Type B pancreatic cell (in vitro differentiated cells): ENCODE measurements around the gene ADAMTS20. TPM values are rescaled to one million over a fixed set of nuclear protein-coding genes. Genes with fewer than 3 reads are reported as not detected.

ENCODE experiments used
- DNase-seq: peaks from one replicate; pipeline ENCODE4 v3.0.0; 2021; ENCODE audit warnings: mixed read lengths; ENCODE audit not compliant: unreplicated experiment; ENCODE audit errors: extremely low spot score
- H3K27ac Mint-ChIP-seq: 2 replicates; pipeline ENCODE4 v1.8.0; 2021; ENCODE audit warnings: mild to moderate bottlenecking, mixed read lengths
- H3K27me3 Mint-ChIP-seq: 2 replicates; pipeline ENCODE4 v1.8.0; 2021; ENCODE audit warnings: mixed read lengths
- H3K36me3 Mint-ChIP-seq: 2 replicates; pipeline ENCODE4 v1.8.0; 2021; ENCODE audit warnings: mixed read lengths
- H3K4me1 Mint-ChIP-seq: one replicate; pipeline ENCODE4 v1.8.0; 2021; ENCODE audit warnings: mixed read lengths; ENCODE audit not compliant: unreplicated experiment
- H3K4me3 Mint-ChIP-seq: 2 replicates; pipeline ENCODE4 v1.8.0; 2021; ENCODE audit warnings: mild to moderate bottlenecking, mixed read lengths
- H3K9me3 Mint-ChIP-seq: 2 replicates; pipeline ENCODE4 v1.8.0; 2021; ENCODE audit warnings: mixed read lengths
- total RNA-seq: library from RNA; stranded (reverse); gene quantifications from 2 replicates; pipeline ENCODE4 v1.2.1, GENCODE V29; 2021; ENCODE audit warnings: low replicate concordance
- TF ChIP-seq, protein P1 (sequence below): fragments of 200-600 bp; sonication (generic); conservative IDR thresholded peaks from 2 replicates; pipeline ENCODE4 v1.5.0; 2021; ENCODE audit warnings: antibody characterized with exemption, mild to moderate bottlenecking

ADAMTS20 gene
- total RNA-seq, 1 donor from 2014 or later = 3.1 TPM

GRCh38 chr12:43585676-43586075 lies 33.7 kb upstream of the ADAMTS20 start:
- no peak for DNase-seq
- TF ChIP-seq, protein P1, sequence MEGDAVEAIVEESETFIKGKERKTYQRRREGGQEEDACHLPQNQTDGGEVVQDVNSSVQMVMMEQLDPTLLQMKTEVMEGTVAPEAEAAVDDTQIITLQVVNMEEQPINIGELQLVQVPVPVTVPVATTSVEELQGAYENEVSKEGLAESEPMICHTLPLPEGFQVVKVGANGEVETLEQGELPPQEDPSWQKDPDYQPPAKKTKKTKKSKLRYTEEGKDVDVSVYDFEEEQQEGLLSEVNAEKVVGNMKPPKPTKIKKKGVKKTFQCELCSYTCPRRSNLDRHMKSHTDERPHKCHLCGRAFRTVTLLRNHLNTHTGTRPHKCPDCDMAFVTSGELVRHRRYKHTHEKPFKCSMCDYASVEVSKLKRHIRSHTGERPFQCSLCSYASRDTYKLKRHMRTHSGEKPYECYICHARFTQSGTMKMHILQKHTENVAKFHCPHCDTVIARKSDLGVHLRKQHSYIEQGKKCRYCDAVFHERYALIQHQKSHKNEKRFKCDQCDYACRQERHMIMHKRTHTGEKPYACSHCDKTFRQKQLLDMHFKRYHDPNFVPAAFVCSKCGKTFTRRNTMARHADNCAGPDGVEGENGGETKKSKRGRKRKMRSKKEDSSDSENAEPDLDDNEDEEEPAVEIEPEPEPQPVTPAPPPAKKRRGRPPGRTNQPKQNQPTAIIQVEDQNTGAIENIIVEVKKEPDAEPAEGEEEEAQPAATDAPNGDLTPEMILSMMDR = no peak
- H3K4me1 Mint-ChIP-seq = no peaks in the 10 kb centered on the region
- H3K27ac Mint-ChIP-seq = no peak overlapping the region
- no peaks in the 10 kb centered on the region for H3K27me3 Mint-ChIP-seq
- H3K36me3 Mint-ChIP-seq = no peaks in the 10 kb centered on the region
- H3K4me3 Mint-ChIP-seq = no peak overlapping the region
- no peaks in the 10 kb centered on the region for H3K9me3 Mint-ChIP-seq

DNA sequence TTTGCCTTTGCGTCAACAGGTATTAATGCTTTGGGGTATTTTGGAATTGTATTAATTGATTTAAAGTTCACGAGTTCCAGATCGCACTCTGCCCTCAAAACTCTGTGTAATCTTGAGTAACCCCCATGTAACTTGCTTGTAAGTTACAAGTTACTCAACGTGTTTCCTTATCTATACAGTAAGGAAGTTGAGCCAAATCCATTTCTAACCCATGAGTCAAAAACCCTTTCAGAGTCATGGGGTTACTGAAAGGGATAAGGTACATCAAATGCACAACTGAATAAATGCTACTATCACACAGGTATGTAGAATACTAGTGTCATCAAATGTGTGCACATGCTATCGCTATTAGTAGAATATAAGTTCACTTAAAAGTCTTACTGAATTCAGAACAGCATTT lies 28.6 kb upstream of the ADAMTS20 start:
- TF ChIP-seq, protein P1 = no peak
- peaks cover 3% of the 10 kb centered on the region for H3K27me3 Mint-ChIP-seq
- H3K4me3 Mint-ChIP-seq = no peak overlapping the region
- H3K36me3 Mint-ChIP-seq = no peaks in the 10 kb centered on the region
- H3K9me3 Mint-ChIP-seq = no peaks in the 10 kb centered on the region
- H3K4me1 Mint-ChIP-seq = peaks cover 12% of the 10 kb centered on the region
- no peak overlapping the region for H3K27ac Mint-ChIP-seq
- DNase-seq = no peak

DNA sequence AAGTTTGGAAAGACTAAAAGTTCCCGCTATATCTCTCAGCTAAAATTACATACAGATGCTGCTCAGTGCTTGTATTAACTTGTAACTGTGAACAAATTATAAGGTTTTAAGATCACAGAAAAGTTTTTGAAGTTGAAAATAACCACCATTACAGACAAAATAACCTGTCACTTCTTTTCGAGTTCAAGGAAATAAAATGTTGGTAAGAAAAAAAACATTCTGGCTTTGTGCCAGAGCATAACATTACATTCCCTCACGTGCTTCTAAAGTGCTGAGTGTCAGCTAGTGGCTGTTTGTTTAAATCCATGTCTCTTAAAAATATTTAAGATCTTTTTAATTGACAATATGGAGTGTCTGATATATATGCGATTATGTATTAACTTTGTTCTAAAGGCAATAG lies 27.2 kb upstream of the ADAMTS20 start:
- peaks cover 3% of the 10 kb centered on the region for H3K27me3 Mint-ChIP-seq
- H3K27ac Mint-ChIP-seq = peak overlapping the region; percentile 73
- no peaks in the 10 kb centered on the region for H3K9me3 Mint-ChIP-seq
- peaks cover 12% of the 10 kb centered on the region for H3K4me1 Mint-ChIP-seq
- no peaks in the 10 kb centered on the region for H3K36me3 Mint-ChIP-seq
- no peak for DNase-seq
- TF ChIP-seq, protein P1 = no peak
- H3K4me3 Mint-ChIP-seq = peak overlapping the region; percentile 66

- Mint-ChIP-seq H3K36me3 (no peaks in the 10 kb centered on the region), H3K27ac (peak overlapping the region; percentile 73), H3K4me1 (peaks cover 12% of the 10 kb centered on the region), H3K9me3 (no peaks in the 10 kb centered on the region), H3K27me3 (peaks cover 3% of the 10 kb centered on the region), H3K4me3 (peak overlapping the region; percentile 66)
- no peak for DNase-seq
- TF ChIP-seq, protein P1 = no peak
Observed at GRCh38 chr12:43578782-43579181, 26.8 kb upstream of the ADAMTS20 start.

- H3K9me3 Mint-ChIP-seq = no peaks in the 10 kb centered on the region
- H3K27ac Mint-ChIP-seq = no peak overlapping the region
- H3K36me3 Mint-ChIP-seq = no peaks in the 10 kb centered on the region
- TF ChIP-seq, protein P1 = no peak
- no peak overlapping the region for H3K4me3 Mint-ChIP-seq
- H3K4me1 Mint-ChIP-seq = peaks cover 12% of the 10 kb centered on the region
- DNase-seq = no peak
- H3K27me3 Mint-ChIP-seq = peaks cover 3% of the 10 kb centered on the region
Observed at GRCh38 chr12:43577381-43577780, 25.4 kb upstream of the ADAMTS20 start.

- H3K36me3 Mint-ChIP-seq = no peaks in the 10 kb centered on the region
- peaks cover 3% of the 10 kb centered on the region for H3K27me3 Mint-ChIP-seq
- H3K4me3 Mint-ChIP-seq = no peak overlapping the region
- DNase-seq = no peak
- no peaks in the 10 kb centered on the region for H3K9me3 Mint-ChIP-seq
- peaks cover 12% of the 10 kb centered on the region for H3K4me1 Mint-ChIP-seq
- TF ChIP-seq, protein P1 = no peak
- no peak overlapping the region for H3K27ac Mint-ChIP-seq
Observed at GRCh38 chr12:43576162-43576561, 24.2 kb upstream of the ADAMTS20 start.
